Upper lobe of left lung (tissue), 4 donors: ENCODE data around the gene CXCL14.

Source experiments
- CTCF ChIP-seq, 6 experiments: fragments of 450-650 bp in 4 of 6; fragments of 200-600 bp in 2 of 6; sonication (generic) in 2 of 6; IDR thresholded peaks; one replicate each; pipeline ENCODE4 v1.5.1; 2016 to 2019; ENCODE audit warnings: antibody characterized with exemption in 6 of 6
- POLR2A ChIP-seq, 4 donors: fragments of 450-650 bp; IDR thresholded peaks; one replicate each; pipeline ENCODE4 v1.5.1; 2016 to 2017; ENCODE audit warnings: antibody characterized with exemption in 4 of 4, mild to moderate bottlenecking in 2 of 4
- POLR2AphosphoS5 ChIP-seq, 2 donors: sonication (generic); formaldehyde crosslinking; IDR thresholded peaks; one replicate each; pipeline ENCODE4 v1.5.1; 2017; ENCODE audit warnings: antibody characterized with exemption in 2 of 2

DNA sequence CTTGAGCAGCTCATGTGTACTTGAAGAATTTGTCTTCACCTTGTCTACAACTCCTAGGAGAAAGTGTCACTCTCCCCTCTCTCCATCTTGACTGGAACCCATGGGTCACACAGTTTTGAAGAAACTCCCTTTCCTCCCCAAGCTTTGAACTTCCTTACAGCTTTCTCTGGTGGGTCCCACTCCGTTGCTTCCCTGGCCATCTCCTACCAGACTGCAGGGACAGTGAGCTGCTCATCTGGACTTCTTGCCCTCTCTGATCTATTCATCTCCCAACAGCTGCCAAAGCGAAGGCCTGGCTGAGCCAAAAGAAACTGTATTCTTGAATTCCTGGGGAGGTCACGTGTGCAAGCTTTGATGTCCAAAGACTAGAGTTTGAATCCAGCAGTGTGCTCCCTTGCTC, 22.7 kb upstream of the CXCL14 start:
- TF ChIP-seq CTCF (IDR thresholded peaks at IDR 0.05) (no peak), POLR2AphosphoS5 (IDR thresholded peaks at IDR 0.05) (no peak), POLR2A (IDR thresholded peaks at IDR 0.05) (no peak)
